Measurements from ENCODE around the gene CSN3.

Gene CSN3

GRCh38 chr4:70251945-70252277, 9.5 kb downstream of the CSN3 start:
- Histone ChIP-seq H3K4me2 (ENCODE audit: low read depth, low read length, poor library complexity, severe bottlenecking) (no peak overlapping the region), H3K79me2 (ENCODE audit: insufficient read depth, low read length) (no peaks in the 10 kb centered on the region), H3K9me3 (ENCODE audit: insufficient read depth, low read length) (no peaks in the 10 kb centered on the region), H3K27me3 (ENCODE audit: low read length) (no peaks in the 10 kb centered on the region), H2AFZ (ENCODE audit: low read depth, low read length, severe bottlenecking) (no peak overlapping the region), H3K4me3 (ENCODE audit: insufficient read depth, low read length, poor library complexity, severe bottlenecking) (no peak overlapping the region), H3K9ac (ENCODE audit: low read length) (no peak overlapping the region), H3K27ac (ENCODE audit: low read depth, low read length) (no peak overlapping the region), H4K20me1 (ENCODE audit: low read depth, low read length) (no peaks in the 10 kb centered on the region), H3K36me3 (ENCODE audit: low read length) (no peaks in the 10 kb centered on the region), H3K9me2 (replicated peaks; ENCODE audit: insufficient read depth, low read length) (no peaks in the 10 kb centered on the region), H3F3A (ENCODE audit: insufficient read depth) (no peaks in the 10 kb centered on the region)
- TF ChIP-seq CTCF (IDR thresholded peaks at IDR 0.05; ENCODE audit: insufficient read depth, low read length, poor library complexity, severe bottlenecking) (no peak), EZH2phosphoT487 (conservative IDR thresholded peaks at IDR 0.05; ENCODE audit: low read length) (no peak)

- H3K27me3 ChIP-seq (ENCODE audit: low read length): no peaks in the 10 kb centered on the region
- H3K4me3 ChIP-seq (ENCODE audit: insufficient read depth, low read length, poor library complexity, severe bottlenecking): no peak overlapping the region
- no peaks in the 10 kb centered on the region for H3K9me2 ChIP-seq (replicated peaks; ENCODE audit: insufficient read depth, low read length)
- H3K9me3 ChIP-seq (ENCODE audit: insufficient read depth, low read length): no peaks in the 10 kb centered on the region
- no peaks in the 10 kb centered on the region for H3K36me3 ChIP-seq (ENCODE audit: low read length)
- no peak overlapping the region for H3K9ac ChIP-seq (ENCODE audit: low read length)
- no peaks in the 10 kb centered on the region for H3F3A ChIP-seq (ENCODE audit: insufficient read depth)
- no peak overlapping the region for H3K4me2 ChIP-seq (ENCODE audit: low read depth, low read length, poor library complexity, severe bottlenecking)
- no peak overlapping the region for H3K27ac ChIP-seq (ENCODE audit: low read depth, low read length)
- no peaks in the 10 kb centered on the region for H3K79me2 ChIP-seq (ENCODE audit: insufficient read depth, low read length)
- TF ChIP-seq EZH2phosphoT487 (conservative IDR thresholded peaks at IDR 0.05; ENCODE audit: low read length): no peak
- no peak for TF ChIP-seq CTCF (IDR thresholded peaks at IDR 0.05; ENCODE audit: insufficient read depth, low read length, poor library complexity, severe bottlenecking)
- no peak overlapping the region for H2AFZ ChIP-seq (ENCODE audit: low read depth, low read length, severe bottlenecking)
- H4K20me1 ChIP-seq (ENCODE audit: low read depth, low read length): no peaks in the 10 kb centered on the region
These were observed 27.3 kb downstream of the CSN3 start for GRCh38 chr4:70269674-70270073.

- Histone ChIP-seq H3K4me2 (ENCODE audit: low read depth, low read length, poor library complexity, severe bottlenecking) (no peak overlapping the region), H3K9me2 (replicated peaks; ENCODE audit: insufficient read depth, low read length) (no peaks in the 10 kb centered on the region), H3K9ac (ENCODE audit: low read length) (no peak overlapping the region), H3K27ac (ENCODE audit: low read depth, low read length) (no peak overlapping the region), H3K4me3 (ENCODE audit: insufficient read depth, low read length, poor library complexity, severe bottlenecking) (no peak overlapping the region), H4K20me1 (ENCODE audit: low read depth, low read length) (no peaks in the 10 kb centered on the region), H2AFZ (ENCODE audit: low read depth, low read length, severe bottlenecking) (no peak overlapping the region), H3K79me2 (ENCODE audit: insufficient read depth, low read length) (no peaks in the 10 kb centered on the region), H3K27me3 (ENCODE audit: low read length) (no peaks in the 10 kb centered on the region), H3K9me3 (ENCODE audit: insufficient read depth, low read length) (no peaks in the 10 kb centered on the region), H3F3A (ENCODE audit: insufficient read depth) (no peaks in the 10 kb centered on the region), H3K36me3 (ENCODE audit: low read length) (no peaks in the 10 kb centered on the region)
- TF ChIP-seq EZH2phosphoT487 (conservative IDR thresholded peaks at IDR 0.05; ENCODE audit: low read length) (no peak), CTCF (IDR thresholded peaks at IDR 0.05; ENCODE audit: insufficient read depth, low read length, poor library complexity, severe bottlenecking) (no peak)
These were observed 34.7 kb downstream of the CSN3 start for GRCh38 chr4:70277121-70277520.

GRCh38 chr4:70280567-70280966, 38.2 kb downstream of the CSN3 start:
- Histone ChIP-seq H3K4me3 (ENCODE audit: insufficient read depth, low read length, poor library complexity, severe bottlenecking) (no peak overlapping the region), H3K9me2 (replicated peaks; ENCODE audit: insufficient read depth, low read length) (no peaks in the 10 kb centered on the region)

More at GRCh38 chr4:70280567-70280966, 38.2 kb downstream of the CSN3 start:
- H2AFZ ChIP-seq (ENCODE audit: low read depth, low read length, severe bottlenecking): no peak overlapping the region
- no peak for TF ChIP-seq CTCF (IDR thresholded peaks at IDR 0.05; ENCODE audit: insufficient read depth, low read length, poor library complexity, severe bottlenecking)
- no peak for TF ChIP-seq EZH2phosphoT487 (conservative IDR thresholded peaks at IDR 0.05; ENCODE audit: low read length)
- no peak overlapping the region for H3K4me2 ChIP-seq (ENCODE audit: low read depth, low read length, poor library complexity, severe bottlenecking)
- no peak overlapping the region for H3K27ac ChIP-seq (ENCODE audit: low read depth, low read length)
- no peaks in the 10 kb centered on the region for H4K20me1 ChIP-seq (ENCODE audit: low read depth, low read length)
- no peaks in the 10 kb centered on the region for H3K36me3 ChIP-seq (ENCODE audit: low read length)
- H3K9ac ChIP-seq (ENCODE audit: low read length): no peak overlapping the region
- no peaks in the 10 kb centered on the region for H3K27me3 ChIP-seq (ENCODE audit: low read length)
- no peaks in the 10 kb centered on the region for H3K9me3 ChIP-seq (ENCODE audit: insufficient read depth, low read length)
- H3K79me2 ChIP-seq (ENCODE audit: insufficient read depth, low read length): no peaks in the 10 kb centered on the region
- H3F3A ChIP-seq (ENCODE audit: insufficient read depth): no peaks in the 10 kb centered on the region

Measured in SU-DHL-6 (cell line).